Activated B cell treated with CpG ODN at 0.5 μM for 24 hours (primary cell): ENCODE results near the gene PRKG1. TPM values are rescaled to one million over a fixed set of nuclear protein-coding genes. Genes with fewer than 3 reads are reported as not detected.

Source experiments
- ATAC-seq: fragments of 200-7000 bp; cut with Tn5 transposase; one replicate; pipeline ENCODE4 v1.10.0; 2021; ENCODE audit warnings: low read depth, mild to moderate bottlenecking, moderate library complexity
- CTCF ChIA-PET: fragments of 350-600 bp; sonication (Branson Sonifier 250); formaldehyde crosslinking; loops from one replicate; lab custom pipeline; 2021; ENCODE audit warnings: antibody characterized with exemption; lab: Charles Lee
- POLR2A ChIA-PET: fragments of 350-600 bp; sonication (Branson Sonifier 250); formaldehyde crosslinking; loops from one replicate; lab custom pipeline; 2021; ENCODE audit warnings: antibody characterized with exemption; lab: Charles Lee
- DNase-seq: peaks from one replicate; pipeline ENCODE4 v3.0.0; 2022
- H3K27ac Mint-ChIP-seq: one replicate; pipeline ENCODE4 v1.8.0; 2020; ENCODE audit warnings: mixed read lengths
- H3K27me3 Mint-ChIP-seq: one replicate; pipeline ENCODE4 v1.8.0; 2021; ENCODE audit warnings: mixed read lengths
- H3K36me3 Mint-ChIP-seq: one replicate; pipeline ENCODE4 v1.8.0; 2021; ENCODE audit warnings: low read depth, mixed read lengths
- H3K4me1 Mint-ChIP-seq: one replicate; pipeline ENCODE4 v1.8.0; 2021; ENCODE audit warnings: mixed read lengths
- H3K4me3 Mint-ChIP-seq: one replicate; pipeline ENCODE4 v1.8.0; 2020; ENCODE audit warnings: mild to moderate bottlenecking, mixed read lengths
- H3K9me3 Mint-ChIP-seq: one replicate; pipeline ENCODE4 v1.8.0; 2020; ENCODE audit warnings: mixed read lengths
- CTCF ChIP-seq: fragments of 200-600 bp; IDR thresholded peaks from one replicate; pipeline ENCODE4 v1.8.0; 2022; ENCODE audit warnings: antibody characterized with exemption, mild to moderate bottlenecking
- intact Hi-C: fragments of 100-400 bp; cut with micrococcal nuclease; formaldehyde crosslinking; loops from one replicate; pipeline ENCODE4 v1.15.1; 2024
- total RNA-seq: library from RNA; stranded (reverse); gene quantifications from 2 replicates; pipeline ENCODE4 v1.2.3, GENCODE V29; 2022

The PRKG1 gene
- total RNA-seq, 1 donor from 2014 or later = not detected

GRCh38 chr10:52063159-52063558 lies 988.9 kb downstream of the PRKG1 start:
- DNase-seq (no peak), ATAC-seq (no peak)
- Mint-ChIP-seq H3K27me3 (no peaks in the 10 kb centered on the region), H3K4me3 (no peak overlapping the region), H3K4me1 (no peaks in the 10 kb centered on the region), H3K27ac (no peak overlapping the region), H3K9me3 (peaks cover under 1% of the 10 kb centered on the region), H3K36me3 (no peaks in the 10 kb centered on the region)
- CTCF ChIA-PET = no interaction called here
- no peak for TF ChIP-seq CTCF
- intact Hi-C loops = no loop called here
- POLR2A ChIA-PET = no interaction called here

- no peak for ATAC-seq
- no peak overlapping the region for H3K27ac Mint-ChIP-seq
- TF ChIP-seq CTCF = no peak
- no peaks in the 10 kb centered on the region for H3K27me3 Mint-ChIP-seq
- H3K36me3 Mint-ChIP-seq = no peaks in the 10 kb centered on the region
- H3K9me3 Mint-ChIP-seq = peaks cover 2% of the 10 kb centered on the region
- CTCF ChIA-PET = no interaction called here
- no peaks in the 10 kb centered on the region for H3K4me1 Mint-ChIP-seq
- POLR2A ChIA-PET = no interaction called here
- no peak overlapping the region for H3K4me3 Mint-ChIP-seq
- DNase-seq = no peak
- intact Hi-C loops = no loop called here
These were observed 990.0 kb downstream of the PRKG1 start for GRCh38 chr10:52064084-52064845.

GRCh38 chr10:52066383-52066782 lies 992.1 kb downstream of the PRKG1 start:
- ChIA-PET CTCF (no interaction called here), POLR2A (no interaction called here)
- Mint-ChIP-seq H3K27ac (no peak overlapping the region), H3K36me3 (no peaks in the 10 kb centered on the region), H3K9me3 (peaks cover 2% of the 10 kb centered on the region), H3K4me3 (no peak overlapping the region), H3K27me3 (no peaks in the 10 kb centered on the region), H3K4me1 (no peaks in the 10 kb centered on the region)
- no peak for TF ChIP-seq CTCF
- intact Hi-C loops = no loop called here
- ATAC-seq = no peak
- no peak for DNase-seq

GRCh38 chr10:52068485-52068884 lies 994.2 kb downstream of the PRKG1 start:
- H3K9me3 Mint-ChIP-seq = peaks cover 2% of the 10 kb centered on the region
- no peaks in the 10 kb centered on the region for H3K4me1 Mint-ChIP-seq
- intact Hi-C loops = no loop called here
- H3K27me3 Mint-ChIP-seq = no peaks in the 10 kb centered on the region
- TF ChIP-seq CTCF = no peak
- no peak overlapping the region for H3K27ac Mint-ChIP-seq
- H3K4me3 Mint-ChIP-seq = no peak overlapping the region
- CTCF ChIA-PET = no interaction called here
- DNase-seq (no peak), ATAC-seq (no peak)
- POLR2A ChIA-PET = no interaction called here
- no peaks in the 10 kb centered on the region for H3K36me3 Mint-ChIP-seq

- ChIA-PET POLR2A (no interaction called here), CTCF (no interaction called here)
- Mint-ChIP-seq H3K27me3 (no peaks in the 10 kb centered on the region), H3K9me3 (peaks cover 2% of the 10 kb centered on the region), H3K27ac (no peak overlapping the region), H3K4me1 (no peaks in the 10 kb centered on the region), H3K36me3 (no peaks in the 10 kb centered on the region), H3K4me3 (no peak overlapping the region)
- TF ChIP-seq CTCF = no peak
- ATAC-seq (no peak), DNase-seq (no peak)
- intact Hi-C loops = no loop called here
These were observed 997.5 kb downstream of the PRKG1 start for GRCh38 chr10:52071814-52072213.
